ENCODE results near the gene PLCH1.
"Not testable (repeated sequence)": the region's sequence is repeated elsewhere in the genome, so short reads cannot be mapped to it uniquely, and the experiment has no call there.

Gene PLCH1

GRCh38 chr3:155424323-155424710, 320.6 kb downstream of the PLCH1 start:
- no peak for DNase-seq (ENCODE audit: low read depth in 2 of 2, low spot score in 1 of 2)

DNA sequence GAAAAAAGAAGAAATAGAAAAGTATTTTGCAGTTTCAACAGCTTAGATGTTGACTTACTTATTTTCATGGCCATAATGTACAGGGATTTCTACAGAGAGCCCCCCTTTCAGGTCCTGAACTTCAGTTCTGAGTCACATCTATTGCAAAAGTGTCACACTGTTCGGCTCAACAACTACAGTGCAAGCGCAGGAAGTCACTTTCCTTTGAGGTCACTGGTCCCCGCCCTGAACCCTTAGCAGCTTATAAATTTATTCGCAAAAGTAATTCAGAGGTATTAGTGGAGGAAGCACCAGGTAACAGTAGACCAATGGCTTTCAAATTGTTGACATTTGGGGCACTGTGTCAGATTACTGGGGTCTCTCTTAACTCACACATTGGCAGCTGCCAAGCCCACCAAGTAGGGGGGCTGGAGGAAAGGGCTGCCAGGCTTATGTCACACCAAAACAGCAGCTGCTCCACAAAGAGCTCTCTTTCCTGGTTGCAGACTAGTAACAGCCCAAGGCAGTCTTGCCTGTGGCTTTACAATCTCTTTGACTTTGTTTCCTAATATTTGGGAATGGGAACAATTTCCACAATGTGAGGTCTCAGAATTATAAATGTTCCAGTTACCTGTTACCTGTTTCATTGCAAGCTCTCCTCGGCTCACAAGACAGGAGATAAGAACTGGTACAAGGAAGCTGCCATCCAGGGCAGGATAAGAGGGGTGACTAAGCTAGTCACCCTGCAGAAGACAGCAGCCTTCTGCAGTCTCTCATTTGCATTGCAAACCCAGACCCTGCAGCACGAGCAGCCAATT, 321.1 kb downstream of the PLCH1 start:
- DNase-seq (ENCODE audit: low read depth in 2 of 2, low spot score in 1 of 2) = no peak

GRCh38 chr3:155420881-155421486, 323.9 kb downstream of the PLCH1 start:
- no peak for DNase-seq (ENCODE audit: low read depth in 2 of 2, low spot score in 1 of 2)

- DNase-seq (ENCODE audit: low read depth in 2 of 2, low spot score in 1 of 2) = no peak
Measured at GRCh38 chr3:155420406-155420805, 324.5 kb downstream of the PLCH1 start.

DNA sequence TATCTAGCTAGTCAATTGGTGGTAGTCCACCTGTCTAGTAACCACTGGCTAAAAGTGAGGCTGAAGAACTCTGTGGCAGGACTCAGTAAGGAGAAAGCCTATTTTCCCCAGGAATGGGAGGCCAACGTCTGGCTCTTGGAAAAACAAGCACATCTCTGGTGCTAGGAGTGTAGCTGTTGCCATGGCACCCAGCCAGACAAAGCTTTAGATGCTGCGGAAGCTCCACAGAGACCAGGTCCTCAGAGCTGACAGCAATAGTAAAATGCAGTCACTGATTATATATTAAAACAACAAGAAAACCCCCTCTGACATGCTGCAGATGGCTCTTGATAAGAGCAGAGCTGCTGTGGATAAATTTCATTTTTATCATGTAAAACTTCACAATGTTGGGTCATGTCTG, 326.5 kb downstream of the PLCH1 start:
- no peak for DNase-seq (ENCODE audit: low read depth in 2 of 2, low spot score in 1 of 2)

GRCh38 chr3:155417119-155417517, 327.8 kb downstream of the PLCH1 start:
- DNase-seq (ENCODE audit: low read depth in 2 of 2, low spot score in 1 of 2) = no peak

GRCh38 chr3:155416500-155417118, 328.3 kb downstream of the PLCH1 start:
- DNase-seq (ENCODE audit: low read depth in 2 of 2, low spot score in 1 of 2) = no peak

- DNase-seq (ENCODE audit: low read depth in 2 of 2, low spot score in 1 of 2) = no peak
Measured at GRCh38 chr3:155412904-155413303, 332.0 kb downstream of the PLCH1 start.

GRCh38 chr3:155411500-155412223, 333.2 kb downstream of the PLCH1 start:
- no peak for DNase-seq (ENCODE audit: low read depth in 2 of 2, low spot score in 1 of 2)

DNA sequence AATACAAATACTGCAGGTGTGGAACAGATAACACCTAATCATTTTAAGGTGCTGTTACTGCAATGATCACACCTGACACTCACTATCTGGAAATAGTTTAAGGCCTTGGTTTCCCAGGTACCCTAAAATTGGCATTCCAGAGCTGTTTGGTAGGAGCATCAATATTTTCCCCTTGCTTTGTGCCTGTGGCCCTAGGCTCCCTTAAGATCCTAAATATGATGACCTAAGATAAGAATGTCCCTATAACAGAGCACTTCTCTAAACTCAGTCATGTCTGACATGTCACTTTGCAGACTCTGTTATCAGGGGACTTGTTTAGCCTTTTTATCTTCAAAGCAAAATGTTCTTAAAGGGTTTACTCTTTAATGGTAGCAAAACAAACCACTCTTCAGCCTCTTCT, 335.5 kb downstream of the PLCH1 start:
- DNase-seq (ENCODE audit: low read depth in 2 of 2, low spot score in 1 of 2) = no peak

DNA sequence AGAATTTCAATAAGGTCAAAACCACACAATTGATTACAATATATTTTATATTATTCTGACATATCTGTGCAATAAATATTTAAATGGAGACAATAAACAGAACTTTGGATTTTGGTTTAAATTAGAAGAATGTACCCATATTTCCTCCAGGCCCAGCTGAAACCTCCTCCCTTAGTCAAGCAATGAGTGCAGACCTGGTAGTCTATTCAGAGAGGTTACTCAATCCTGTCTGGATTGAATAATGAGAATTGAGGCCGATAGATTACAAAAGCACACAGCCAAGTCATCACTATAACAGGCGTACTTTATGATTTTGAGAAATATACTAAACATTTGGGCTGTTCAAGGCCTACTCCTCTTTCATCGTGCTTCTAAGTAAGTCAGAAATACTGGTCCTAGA, 336.9 kb downstream of the PLCH1 start:
- DNase-seq (ENCODE audit: low read depth in 2 of 2, low spot score in 1 of 2) = no peak

DNA sequence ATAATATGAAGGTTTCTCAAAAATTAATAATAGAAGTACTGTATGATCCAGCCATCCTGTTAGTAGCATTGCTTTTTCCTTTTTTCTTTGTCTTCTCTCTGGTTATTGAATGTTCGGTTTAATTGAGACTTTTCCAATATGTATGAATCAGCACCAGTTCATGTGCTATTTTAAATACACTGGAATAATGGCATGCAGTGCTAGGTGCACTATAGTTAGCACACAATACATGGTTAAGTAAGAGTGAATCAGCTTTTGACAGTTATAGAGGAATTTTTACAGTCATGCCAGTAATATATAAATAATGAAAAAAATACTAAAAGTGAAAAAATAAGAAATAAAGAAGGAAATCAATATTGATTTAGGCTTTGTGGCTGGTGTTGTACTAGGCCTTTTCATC, 337.5 kb downstream of the PLCH1 start:
- DNase-seq (ENCODE audit: low read depth in 2 of 2, low spot score in 1 of 2) = no peak

DNA sequence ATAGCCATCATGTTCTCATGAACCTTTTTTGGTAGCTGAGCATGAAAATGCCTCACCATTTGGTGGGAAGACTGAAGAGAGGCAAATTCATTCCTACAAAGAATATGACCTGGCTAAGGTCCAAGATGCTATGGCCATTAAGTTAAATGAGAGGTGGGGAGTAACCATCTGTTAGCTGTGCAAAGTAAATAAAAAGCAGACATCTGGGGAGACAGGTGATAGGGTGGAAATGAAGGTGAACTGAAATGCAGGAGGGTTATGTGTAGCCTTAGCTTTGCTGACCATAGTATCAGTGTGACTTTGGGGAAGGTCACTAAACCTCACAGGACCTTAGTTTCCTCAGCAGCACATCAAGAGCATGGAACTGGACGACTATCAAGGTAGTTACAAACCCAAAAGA, 340.4 kb downstream of the PLCH1 start:
- no peak for DNase-seq (ENCODE audit: low read depth in 2 of 2, low spot score in 1 of 2)

DNA sequence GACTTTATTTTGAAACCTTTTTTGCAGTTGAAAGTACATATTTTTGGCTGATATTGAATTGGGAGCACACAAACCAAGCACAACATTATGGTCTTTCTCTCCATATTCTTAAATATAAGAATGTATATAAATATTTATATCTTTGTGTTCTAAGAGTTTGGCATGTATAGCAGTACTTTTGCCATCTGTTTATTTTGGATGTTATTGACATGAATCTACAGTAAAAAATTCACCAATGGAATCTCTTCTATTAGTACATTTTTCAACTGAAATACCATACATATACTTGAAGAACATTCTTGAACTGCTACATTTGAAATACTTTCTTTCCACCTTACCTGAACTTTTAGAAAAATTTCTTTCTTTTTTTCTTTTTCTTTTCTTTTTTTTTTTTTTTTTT, 342.2 kb downstream of the PLCH1 start:
- no peak for DNase-seq (ENCODE audit: low read depth in 2 of 2, low spot score in 1 of 2)

GRCh38 chr3:155398046-155398445, 346.8 kb downstream of the PLCH1 start:
- no peak for DNase-seq (ENCODE audit: low read depth in 2 of 2, low spot score in 1 of 2)

DNA sequence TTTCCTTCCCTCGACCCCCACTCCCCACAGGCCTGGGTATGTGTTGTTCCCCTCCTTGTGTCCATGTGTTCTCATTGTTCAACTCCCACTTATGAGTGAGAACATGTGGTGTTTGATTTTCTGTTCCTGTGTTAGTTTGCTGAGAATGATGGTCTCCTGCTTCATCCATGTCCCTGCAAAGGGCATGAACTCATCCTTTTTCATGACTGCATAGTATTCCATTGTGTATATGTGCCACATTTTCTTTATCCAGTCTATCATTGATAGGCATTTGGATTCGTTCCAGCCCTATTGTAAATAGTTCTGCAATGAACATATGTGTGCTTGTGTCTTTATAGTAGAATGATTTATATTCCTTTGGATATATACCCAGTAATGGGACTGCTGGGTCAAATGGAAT, 350.0 kb downstream of the PLCH1 start:
- DNase-seq (ENCODE audit: low read depth in 2 of 2, low spot score in 1 of 2) = not testable (repeated sequence)

GRCh38 chr3:155394240-155394639, 350.6 kb downstream of the PLCH1 start:
- no peak for DNase-seq (ENCODE audit: low read depth in 2 of 2, low spot score in 1 of 2)

DNA sequence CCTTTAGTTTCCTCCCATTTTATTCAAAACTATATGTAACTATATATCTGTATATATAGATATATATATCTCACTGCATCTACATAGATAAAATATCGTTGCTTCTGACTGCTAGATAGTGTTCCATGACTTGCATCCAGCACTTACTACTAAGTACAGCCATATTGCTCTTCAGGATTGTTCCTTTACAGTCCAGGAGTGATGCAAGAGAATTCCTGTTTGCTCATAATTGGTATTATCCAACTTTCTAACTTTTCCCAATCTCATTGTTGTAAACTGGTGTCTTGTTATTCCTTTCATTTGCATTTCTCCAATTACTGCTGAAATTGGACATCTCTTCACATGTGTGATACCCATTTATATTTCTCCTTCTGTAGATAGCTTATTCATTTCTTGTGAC, 351.6 kb downstream of the PLCH1 start:
- DNase-seq (ENCODE audit: low read depth in 2 of 2, low spot score in 1 of 2) = no peak

- DNase-seq (ENCODE audit: low read depth in 2 of 2, low spot score in 1 of 2) = no peak
Measured at GRCh38 chr3:155392138-155392537, 352.7 kb downstream of the PLCH1 start.

GRCh38 chr3:155391551-155391958, 353.3 kb downstream of the PLCH1 start:
- DNase-seq (ENCODE audit: low read depth in 2 of 2, low spot score in 1 of 2) = no peak

DNA sequence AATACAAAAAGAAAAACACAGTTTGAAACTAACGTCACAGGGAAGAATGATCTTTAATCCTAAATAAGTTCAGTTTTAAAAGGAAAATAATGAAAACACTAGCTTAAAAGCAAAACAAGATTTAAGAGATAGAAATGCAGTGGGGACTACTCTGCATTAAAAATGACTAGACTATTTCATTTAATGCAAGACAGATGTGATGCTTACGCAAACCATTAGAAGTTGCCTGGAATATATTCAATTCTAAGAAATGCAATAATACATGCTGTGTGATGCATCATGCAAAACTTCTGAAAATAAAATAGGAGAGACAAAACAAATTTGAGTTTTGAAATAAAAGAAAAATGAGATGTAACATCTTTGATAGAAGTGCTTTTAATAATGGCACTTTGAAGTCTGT, 353.8 kb downstream of the PLCH1 start:
- DNase-seq (ENCODE audit: low read depth in 2 of 2, low spot score in 1 of 2) = no peak

DNA sequence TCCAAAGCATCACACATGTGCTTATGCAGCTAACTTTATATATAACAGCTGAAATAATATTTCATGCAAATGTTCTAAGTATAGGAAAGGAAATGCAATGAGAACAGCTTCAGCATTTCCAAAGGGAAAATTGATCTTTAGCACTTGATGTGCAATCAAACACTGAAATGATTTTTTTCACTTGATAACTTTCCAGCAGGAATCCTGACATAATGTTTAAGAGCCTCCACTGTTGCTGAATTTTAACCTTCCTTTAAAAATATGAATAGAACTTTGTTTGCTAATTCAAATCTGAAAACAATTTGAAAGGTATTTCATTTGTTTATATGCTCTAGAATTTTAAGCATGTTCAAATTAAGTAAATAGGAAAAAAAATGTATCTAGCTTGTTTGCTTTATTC, 354.5 kb downstream of the PLCH1 start:
- no peak for DNase-seq (ENCODE audit: low read depth in 2 of 2, low spot score in 1 of 2)

All from stimulated activated CD8-positive, alpha-beta memory T cell treated with anti-CD3 and anti-CD28 coated beads, Interleukin-4, amount 100 ng/mL, for 4 hours (primary cell).